Mesodermal cell (in vitro differentiated cells): ENCODE measurements around the gene SPTBN4.
A peak's percentile ranks its signal among the peaks of the same experiment; 100 is the strongest.

Experiments used
- H3K27ac ChIP-seq: 2 replicates; pipeline ENCODE4 v1.7.0; 2013; ENCODE audit warnings: mild to moderate bottlenecking, low read depth, low read length, moderate library complexity; ENCODE audit not compliant: severe bottlenecking
- H3K36me3 ChIP-seq: 2 replicates; pipeline ENCODE4 v1.7.1; 2013; ENCODE audit warnings: mild to moderate bottlenecking, low read length, moderate library complexity; ENCODE audit not compliant: control insufficient read depth, insufficient read depth
- H3K4me1 ChIP-seq: one replicate; pipeline ENCODE4 v1.7.1; 2013; ENCODE audit warnings: mild to moderate bottlenecking, low read length; ENCODE audit not compliant: insufficient read depth, control insufficient read depth, poor library complexity, severe bottlenecking
- H3K4me3 ChIP-seq: 2 replicates; pipeline ENCODE4 v1.7.0; 2013; ENCODE audit warnings: low read length, control low read depth, mild to moderate bottlenecking; ENCODE audit not compliant: insufficient read depth, poor library complexity, severe bottlenecking; ENCODE audit errors: extremely low read depth
- H3K9me3 ChIP-seq: 2 replicates; pipeline ENCODE4 v1.7.1; 2013; ENCODE audit warnings: mild to moderate bottlenecking, low read length, moderate library complexity; ENCODE audit not compliant: control insufficient read depth
- WGBS, 2 experiments: methylation state at CpG; one replicate each; pipeline ENCODE4 v1.1.5; 2013; ENCODE audit warnings: missing lambda C conversion rate in 2 of 2; ENCODE audit not compliant: insufficient coverage in 2 of 2; 5-methylcytosine and 5-hydroxymethylcytosine counted together

Gene SPTBN4

GRCh38 chr19:40612831-40613689, 146.3 kb downstream of the SPTBN4 start:
- peaks cover 4% of the 10 kb centered on the region for H3K4me1 ChIP-seq
- peak overlapping the region; percentile 87 for H3K4me3 ChIP-seq
- no peaks in the 10 kb centered on the region for H3K9me3 ChIP-seq
- peak overlapping the region; percentile 73 for H3K27ac ChIP-seq
- peaks cover 17% of the 10 kb centered on the region for H3K36me3 ChIP-seq
- 20 to 33% methylated on average over 40 to 50 of the region's 50 CpGs for WGBS, 2 experiments

GRCh38 chr19:40613690-40614621, 147.2 kb downstream of the SPTBN4 start:
- H3K9me3 ChIP-seq: no peaks in the 10 kb centered on the region
- H3K4me3 ChIP-seq: peak overlapping the region; percentile 87
- WGBS, 2 experiments: 1 to 4% methylated on average over 59 to 64 of the region's 67 CpGs
- peak overlapping the region; percentile 83 for H3K27ac ChIP-seq
- peaks cover 24% of the 10 kb centered on the region for H3K36me3 ChIP-seq
- peaks cover 4% of the 10 kb centered on the region for H3K4me1 ChIP-seq

- H3K4me1 ChIP-seq: peaks cover 4% of the 10 kb centered on the region
- H3K36me3 ChIP-seq: peaks cover 32% of the 10 kb centered on the region
- 8 to 10% methylated on average over 8 to 13 of the region's 27 CpGs for WGBS, 2 experiments
- no peaks in the 10 kb centered on the region for H3K9me3 ChIP-seq
- H3K4me3 ChIP-seq: peak overlapping the region; percentile 87
- peak overlapping the region; percentile 83 for H3K27ac ChIP-seq
Measured at GRCh38 chr19:40614622-40615411, 148.0 kb downstream of the SPTBN4 start.

GRCh38 chr19:40616178-40616577, 149.4 kb downstream of the SPTBN4 start:
- H3K9me3 ChIP-seq: no peaks in the 10 kb centered on the region
- H3K36me3 ChIP-seq: peaks cover 41% of the 10 kb centered on the region
- no peaks in the 10 kb centered on the region for H3K4me1 ChIP-seq
- whole genome bisulfite sequencing, 2 experiments: 71 to 75% methylated on average over 4 of the region's 5 CpGs
- H3K27ac ChIP-seq: no peak overlapping the region
- no peak overlapping the region for H3K4me3 ChIP-seq

- 94 to 98% methylated on average over 11 to 13 of the region's 17 CpGs for WGBS, 2 experiments
- Histone ChIP-seq H3K4me1 (no peaks in the 10 kb centered on the region), H3K9me3 (no peaks in the 10 kb centered on the region), H3K36me3 (peaks cover 49% of the 10 kb centered on the region), H3K4me3 (no peak overlapping the region), H3K27ac (no peak overlapping the region)
Measured at GRCh38 chr19:40616941-40617340, 150.1 kb downstream of the SPTBN4 start.

- 100% methylated on average over 2 of the region's 4 CpGs; no CpG with 5 or more reads in 1 of the 2 experiments for WGBS, 2 experiments
- Histone ChIP-seq H3K4me3 (no peak overlapping the region), H3K27ac (no peak overlapping the region), H3K9me3 (no peaks in the 10 kb centered on the region), H3K36me3 (peaks cover 53% of the 10 kb centered on the region), H3K4me1 (peaks cover 5% of the 10 kb centered on the region)
Measured at GRCh38 chr19:40617961-40618360, 151.2 kb downstream of the SPTBN4 start.

- Histone ChIP-seq H3K4me1 (peaks cover 14% of the 10 kb centered on the region), H3K27ac (no peak overlapping the region), H3K9me3 (no peaks in the 10 kb centered on the region), H3K4me3 (no peak overlapping the region), H3K36me3 (peaks cover 53% of the 10 kb centered on the region)
- WGBS, 2 experiments: 81 to 83% methylated on average over 6 to 9 of the region's 11 CpGs
Measured at GRCh38 chr19:40619333-40620160, 152.7 kb downstream of the SPTBN4 start.

GRCh38 chr19:40620161-40620485, 153.3 kb downstream of the SPTBN4 start:
- WGBS, 2 experiments: 98 to 100% methylated on average over 3 to 5 of the region's 8 CpGs
- Histone ChIP-seq H3K4me1 (peaks cover 14% of the 10 kb centered on the region), H3K9me3 (no peaks in the 10 kb centered on the region), H3K4me3 (no peak overlapping the region), H3K27ac (no peak overlapping the region), H3K36me3 (peaks cover 53% of the 10 kb centered on the region)

GRCh38 chr19:40621283-40621682, 154.5 kb downstream of the SPTBN4 start:
- H3K27ac ChIP-seq: no peak overlapping the region
- 45 to 50% methylated on average over 2 of the region's 2 CpGs for WGBS, 2 experiments
- H3K4me1 ChIP-seq: peaks cover 22% of the 10 kb centered on the region
- peaks cover 53% of the 10 kb centered on the region for H3K36me3 ChIP-seq
- H3K9me3 ChIP-seq: no peaks in the 10 kb centered on the region
- no peak overlapping the region for H3K4me3 ChIP-seq
